Right hindlimb (tissue), 1 donor: ENCODE results near the gene RBBP8NL.

ENCODE experiments used
- DNase-seq: peaks from one replicate; pipeline ENCODE4 v3.0.0-alpha.2; 2018

The RBBP8NL gene, protein sequence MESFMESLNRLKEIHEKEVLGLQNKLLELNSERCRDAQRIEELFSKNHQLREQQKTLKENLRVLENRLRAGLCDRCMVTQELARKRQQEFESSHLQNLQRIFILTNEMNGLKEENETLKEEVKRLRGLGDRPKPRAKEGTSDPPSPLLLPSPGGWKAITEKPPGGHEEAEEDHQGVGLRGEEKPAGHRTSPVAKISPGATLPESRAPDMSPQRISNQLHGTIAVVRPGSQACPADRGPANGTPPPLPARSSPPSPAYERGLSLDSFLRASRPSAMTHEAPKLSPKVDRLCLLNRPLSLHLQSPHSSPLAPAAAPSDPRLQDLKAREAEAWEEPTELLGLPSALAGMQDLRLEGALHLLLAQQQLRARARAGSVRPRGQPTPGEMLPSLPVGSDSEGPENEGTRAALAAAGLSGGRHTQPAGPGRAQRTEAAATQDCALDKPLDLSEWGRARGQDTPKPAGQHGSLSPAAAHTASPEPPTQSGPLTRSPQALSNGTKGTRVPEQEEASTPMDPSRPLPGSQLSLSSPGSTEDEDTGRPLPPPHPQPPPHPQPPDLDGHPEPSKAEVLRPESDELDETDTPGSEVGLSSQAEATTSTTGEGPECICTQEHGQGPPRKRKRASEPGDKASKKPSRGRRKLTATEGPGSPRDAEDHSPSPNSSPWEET

DNA sequence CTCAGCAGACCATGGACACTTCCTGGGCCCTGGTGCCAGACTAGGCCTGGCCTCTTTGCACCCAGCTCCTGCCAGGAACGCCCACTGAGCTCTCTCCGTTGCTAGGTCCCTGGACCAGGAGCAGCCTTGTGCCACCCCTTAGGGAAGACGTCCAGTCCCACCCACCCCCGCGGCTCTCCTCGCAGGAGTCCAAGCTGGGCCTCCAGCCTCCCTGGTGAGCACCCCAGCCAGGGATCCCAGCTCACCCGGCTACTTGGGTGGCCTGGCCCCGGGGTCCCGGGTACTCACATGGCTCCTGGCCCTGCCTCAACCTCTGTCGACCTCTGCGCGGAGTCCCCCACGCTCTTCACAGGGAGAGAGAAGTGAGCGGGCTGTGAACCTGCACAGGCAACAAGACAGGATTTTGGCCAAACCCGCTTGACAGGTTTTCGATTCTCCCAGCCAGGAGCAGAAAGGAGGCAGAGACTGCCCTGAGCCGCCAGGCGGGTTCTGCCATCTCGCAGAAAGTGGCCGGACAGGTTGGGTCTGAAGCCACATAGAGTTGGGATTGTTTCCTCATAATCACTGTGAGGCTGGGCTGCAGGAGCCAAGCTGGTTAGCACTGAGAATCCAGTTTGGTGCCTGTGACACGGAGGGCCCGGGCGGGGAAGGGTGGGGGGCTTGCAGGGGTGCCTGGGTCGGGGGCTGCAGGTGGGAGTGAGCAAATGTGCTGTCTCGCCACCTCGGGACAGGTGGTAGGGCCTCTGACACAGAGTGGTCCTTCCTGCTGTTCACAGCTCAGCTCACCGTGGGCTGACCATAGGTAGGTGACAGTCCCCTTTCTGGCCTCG, at the start of gene RBBP8NL:
TSS of gene RBBP8NL (minus strand) at position 368 of the 830 bp plus-strand sequence. CDS start 7,892 bp downstream, outside the sequence.
- DNase-seq: no peak

DNA sequence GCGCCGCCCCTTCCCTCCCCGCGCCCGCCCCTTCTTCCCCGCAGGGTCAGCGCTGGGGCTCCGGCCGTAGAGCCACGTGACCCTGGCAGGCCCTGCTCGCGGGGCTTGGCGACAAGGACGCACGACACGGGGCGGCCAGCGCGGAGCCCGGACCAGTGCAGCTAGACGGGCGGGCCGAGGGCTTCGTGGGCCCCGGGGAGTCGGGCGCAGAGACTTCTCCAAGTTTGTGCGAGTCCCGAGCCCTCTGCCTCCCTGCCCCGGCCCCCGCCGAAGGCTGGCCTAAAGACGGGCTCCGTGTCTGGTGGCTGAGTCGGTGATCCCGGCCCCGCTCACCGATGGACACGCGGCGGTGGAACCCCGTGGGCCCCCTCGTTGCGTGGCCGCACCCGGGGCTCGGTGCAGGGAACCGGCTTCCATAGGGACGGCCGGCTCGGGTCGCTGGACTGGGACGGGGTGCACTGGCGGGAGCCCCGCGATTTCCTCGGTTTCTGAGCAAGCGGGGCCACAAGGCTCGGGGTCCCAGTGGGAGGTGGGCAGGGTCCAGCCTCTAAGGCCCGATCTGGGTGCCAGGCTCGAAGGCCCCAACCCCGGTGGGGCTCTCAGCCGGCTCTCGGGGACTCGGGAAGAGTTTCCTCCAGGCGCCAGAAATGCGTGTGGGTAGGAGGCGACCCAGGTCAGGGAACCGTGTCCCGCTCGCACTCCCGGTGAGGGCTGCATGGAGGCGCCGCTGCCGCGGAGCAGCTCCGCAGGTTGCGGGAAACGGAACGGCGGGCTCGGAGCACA, 48.9 kb upstream of the RBBP8NL start:
- DNase-seq: no peak

DNA sequence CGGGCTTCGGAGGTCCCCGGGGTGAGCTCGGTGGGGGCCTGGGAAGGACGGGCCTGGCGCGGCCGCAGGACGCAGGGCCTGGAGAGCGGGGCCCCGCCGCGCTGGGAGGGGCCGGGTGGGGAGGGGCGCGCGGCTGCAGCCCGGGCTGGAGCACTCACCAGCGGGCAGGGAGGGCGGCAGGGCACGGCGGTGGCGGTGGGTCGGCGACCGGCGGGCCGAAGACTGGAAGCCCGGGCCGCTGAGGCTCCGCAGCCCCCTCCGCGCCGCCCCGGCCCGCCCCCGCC, 48.4 kb upstream of the RBBP8NL start, which contains the start of gene GATA5:
TSS of gene GATA5 (minus strand) at position 224 of the 284 bp plus-strand sequence. CDS start 474 bp downstream, outside the sequence.
- DNase-seq: no peak

DNA sequence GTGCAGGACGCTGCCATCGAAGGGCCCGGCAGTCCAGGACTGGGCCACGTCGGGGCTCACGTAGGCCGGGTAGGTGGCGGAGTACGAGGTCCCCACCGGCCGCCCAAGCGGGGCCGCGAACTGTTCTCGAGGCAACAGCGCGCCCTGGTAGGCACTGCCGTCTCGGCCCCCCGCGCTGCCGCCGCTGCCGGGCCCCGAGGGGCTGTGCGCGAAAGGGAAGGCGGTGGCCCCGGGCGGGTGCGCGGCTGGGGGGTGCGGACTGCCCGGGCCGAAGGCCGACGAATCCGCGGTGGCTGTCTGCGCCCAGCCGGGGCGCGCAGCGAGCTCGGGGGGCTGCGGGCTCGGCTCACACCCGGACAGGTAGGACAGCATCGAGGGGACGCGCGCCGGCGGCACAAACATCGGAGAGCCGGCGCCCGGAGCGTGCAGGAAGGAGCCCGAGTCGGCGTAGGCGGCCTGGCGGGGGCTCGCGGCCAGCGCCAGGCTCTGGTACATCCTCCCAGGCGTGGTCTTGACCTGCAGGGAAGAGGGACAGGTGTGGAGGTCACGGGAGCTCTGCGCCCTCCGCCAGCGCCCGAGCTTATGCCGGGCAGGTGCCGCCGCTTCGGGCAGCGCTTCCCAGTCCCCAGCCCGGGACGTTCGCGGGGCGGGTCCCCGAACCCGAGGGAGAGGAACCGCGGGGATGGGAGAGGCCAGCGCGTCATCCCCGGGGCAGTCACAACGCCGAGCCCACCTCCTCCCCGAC, 47.9 kb upstream of the RBBP8NL start:
- DNase-seq: no peak

DNA sequence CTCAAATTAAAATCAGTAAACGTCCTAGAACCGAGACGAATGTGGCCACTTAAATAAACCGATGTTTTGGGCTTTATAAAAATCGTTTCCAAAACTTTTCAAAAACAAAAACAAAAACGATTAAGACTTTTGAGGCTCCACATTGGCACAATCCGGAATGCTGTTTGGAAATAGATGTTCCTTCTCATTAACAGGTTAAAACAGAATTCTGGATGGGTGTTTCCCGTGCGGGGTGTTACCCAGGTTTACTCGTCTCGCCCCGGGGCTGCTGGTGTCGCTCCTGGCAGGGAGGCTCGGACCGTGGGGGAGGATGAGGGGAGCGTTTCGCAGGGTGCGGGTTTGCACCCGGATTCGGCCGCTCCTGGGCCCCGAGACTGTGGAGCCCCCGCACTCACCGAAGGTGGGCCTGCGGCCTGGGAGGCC, 47.3 kb upstream of the RBBP8NL start:
- DNase-seq: no peak

DNA sequence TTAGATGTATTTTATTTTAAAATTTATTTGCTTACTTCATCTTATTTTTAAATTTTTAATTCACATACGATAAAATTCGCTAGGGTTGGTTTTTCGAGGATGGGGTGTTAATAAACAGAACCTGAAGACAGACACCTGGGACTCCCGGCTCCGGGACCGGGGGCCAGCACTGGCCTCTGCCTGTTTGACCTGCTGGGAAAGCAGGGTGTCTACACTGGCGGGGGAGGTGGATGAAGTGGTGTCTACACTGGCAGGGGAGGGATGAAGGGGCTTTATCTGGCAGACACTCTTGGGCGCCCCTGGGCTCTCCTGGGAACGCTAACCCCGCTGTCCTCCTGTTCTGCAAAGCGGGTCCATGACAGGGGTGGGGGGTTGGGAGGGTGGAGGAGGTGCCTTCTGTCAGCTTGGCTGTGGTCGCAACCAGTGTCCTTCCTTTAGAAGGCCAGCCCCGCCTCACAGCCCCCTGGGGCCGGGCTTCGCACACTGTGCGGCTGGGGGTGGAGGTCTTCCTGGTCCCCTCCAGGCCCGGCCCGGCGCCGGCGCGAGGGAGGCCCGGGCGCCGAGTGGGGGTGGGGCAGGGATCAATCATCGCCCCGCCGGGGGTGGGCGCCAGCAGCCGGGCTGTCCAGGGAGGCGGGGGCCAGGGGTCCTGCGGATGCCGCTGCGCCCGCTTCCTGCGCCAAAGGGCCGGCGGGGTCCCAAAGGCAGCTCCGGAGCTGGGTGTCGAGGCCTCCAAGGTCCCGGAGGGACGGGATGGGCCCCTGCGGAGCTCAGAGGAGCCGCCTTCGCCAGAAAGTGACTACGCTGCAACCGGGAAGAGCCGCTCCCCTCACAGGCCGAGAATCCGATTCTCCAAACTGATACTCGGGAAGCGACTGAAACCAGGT, 46.6 kb upstream of the RBBP8NL start:
- no peak for DNase-seq

DNA sequence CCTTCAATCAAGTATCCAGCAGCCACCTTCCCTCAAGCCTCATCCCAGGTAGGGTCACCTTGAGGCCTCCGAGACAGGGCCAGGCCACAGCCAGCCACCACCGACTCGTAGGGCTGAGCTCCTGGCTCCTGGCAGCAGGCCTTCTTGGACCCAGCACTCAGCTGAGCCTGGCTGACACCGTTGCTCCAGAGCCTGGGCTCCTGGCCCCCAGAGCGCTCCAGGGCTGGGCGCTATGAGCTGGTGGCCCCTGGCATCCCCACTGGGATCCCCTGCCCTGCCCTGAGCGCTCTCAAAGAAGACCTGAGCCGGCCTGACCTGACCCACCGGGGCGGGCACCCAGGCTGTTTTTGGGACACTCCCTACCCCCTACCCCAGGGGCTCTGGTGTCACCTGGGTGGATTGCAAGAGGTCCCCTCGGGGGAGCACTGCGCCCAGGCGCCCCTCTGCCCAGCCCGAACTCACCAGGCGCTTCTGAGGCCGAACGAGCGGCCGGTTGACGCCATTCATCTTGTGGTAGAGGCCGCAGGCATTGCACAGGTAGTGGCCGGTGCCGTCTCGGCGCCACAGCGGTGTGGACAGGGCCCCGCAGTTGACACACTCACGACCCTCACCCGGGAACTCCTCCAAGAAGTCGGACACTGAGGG, 45.7 kb upstream of the RBBP8NL start:
- DNase-seq: no peak

DNA sequence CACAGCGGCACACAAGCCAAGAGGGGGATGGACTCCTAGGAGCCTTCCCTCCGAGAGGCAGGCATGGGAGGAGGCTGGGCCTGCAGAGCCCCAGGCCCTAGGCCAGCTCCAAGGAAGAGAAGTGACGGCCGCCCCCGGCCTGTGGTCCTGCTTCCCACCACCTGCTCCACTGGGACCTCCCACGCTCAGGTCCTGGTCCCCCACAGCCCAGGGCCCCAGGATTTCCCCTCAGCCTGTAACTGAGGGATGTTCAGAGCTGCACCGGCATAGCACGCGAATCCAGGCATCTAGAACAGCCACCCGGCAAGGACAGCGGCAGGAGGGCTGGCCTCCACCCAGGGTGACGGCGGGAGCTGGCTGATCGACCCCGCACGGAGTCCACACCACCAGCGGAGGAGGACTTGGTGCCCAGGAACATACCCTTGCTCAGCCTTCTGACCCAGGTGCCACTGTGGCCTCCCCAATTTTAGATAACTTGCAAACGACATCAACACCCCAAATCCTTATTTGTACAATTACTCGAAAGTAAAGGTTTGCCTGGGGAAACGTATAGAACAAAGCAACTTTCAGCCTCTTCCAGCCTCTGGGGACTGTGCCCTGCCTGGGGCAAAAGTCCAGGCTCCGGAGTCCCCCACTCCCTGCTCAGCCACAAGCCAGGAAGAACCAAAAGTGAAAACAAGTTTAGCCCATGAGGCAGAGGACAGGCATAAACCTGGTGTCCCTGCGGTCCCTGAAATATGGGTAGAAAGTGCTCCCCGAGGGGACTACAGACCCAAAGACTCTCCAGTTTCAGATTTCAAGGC, 45.0 kb upstream of the RBBP8NL start:
- DNase-seq: no peak

DNA sequence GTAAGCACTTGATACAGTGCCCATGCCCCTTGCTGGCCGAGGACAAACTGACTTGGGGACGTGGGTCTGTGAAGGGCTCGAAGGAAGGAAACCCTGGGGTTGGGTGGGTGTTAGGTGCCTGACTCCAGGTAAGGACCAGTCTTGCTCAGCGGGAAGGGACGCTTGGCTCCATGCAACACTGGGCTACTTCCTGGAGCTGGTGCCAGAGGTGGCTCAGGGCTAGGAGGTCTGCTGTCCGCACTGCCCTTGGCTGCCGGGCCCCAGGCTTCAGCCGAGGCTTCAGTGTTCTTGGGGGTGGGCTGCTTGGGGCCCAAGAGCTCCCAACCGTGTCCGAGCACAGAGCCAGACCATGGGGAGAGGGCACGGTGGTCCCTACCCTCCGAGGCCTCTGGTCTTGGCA, 43.1 kb upstream of the RBBP8NL start:
- no peak for DNase-seq

DNA sequence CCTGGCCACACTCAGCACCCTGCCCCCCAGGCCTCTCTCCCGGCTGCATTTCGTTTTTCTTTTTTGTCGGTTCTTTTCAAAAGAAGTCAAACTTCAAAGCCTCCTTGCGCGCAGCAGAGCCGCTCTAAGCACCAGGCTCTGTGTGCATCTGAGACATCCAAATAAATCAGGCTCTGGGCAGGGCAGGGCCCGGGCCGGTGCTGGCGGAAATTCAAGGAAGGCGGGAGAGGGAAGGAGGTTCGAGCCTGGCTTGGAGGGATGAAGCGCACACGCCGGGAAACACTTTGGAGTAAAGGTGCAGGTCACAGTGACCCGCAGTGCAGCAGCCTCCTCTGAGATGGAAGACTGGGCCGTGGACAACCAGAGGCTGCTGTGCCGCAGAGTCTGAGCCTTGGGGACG, 42.7 kb upstream of the RBBP8NL start:
- DNase-seq: no peak

DNA sequence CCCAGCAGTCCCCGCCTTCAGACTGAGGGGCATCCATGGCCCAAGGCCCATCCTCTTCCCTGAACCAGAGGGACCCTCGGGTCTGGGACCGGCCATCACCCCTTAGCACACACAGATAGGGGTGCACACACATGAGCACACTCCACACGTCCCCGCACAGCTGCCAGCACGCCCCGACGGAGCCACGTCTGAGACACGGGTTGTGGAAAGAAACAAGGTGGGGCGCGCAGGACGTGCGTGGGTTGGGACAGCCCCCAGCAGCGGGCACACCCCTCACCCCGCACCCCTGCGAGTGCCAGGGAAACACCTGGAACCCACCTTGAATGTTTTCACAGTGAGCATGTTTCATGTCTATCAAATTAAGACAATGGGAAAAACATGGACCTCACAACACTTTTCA, 42.0 kb upstream of the RBBP8NL start:
- DNase-seq: no peak

DNA sequence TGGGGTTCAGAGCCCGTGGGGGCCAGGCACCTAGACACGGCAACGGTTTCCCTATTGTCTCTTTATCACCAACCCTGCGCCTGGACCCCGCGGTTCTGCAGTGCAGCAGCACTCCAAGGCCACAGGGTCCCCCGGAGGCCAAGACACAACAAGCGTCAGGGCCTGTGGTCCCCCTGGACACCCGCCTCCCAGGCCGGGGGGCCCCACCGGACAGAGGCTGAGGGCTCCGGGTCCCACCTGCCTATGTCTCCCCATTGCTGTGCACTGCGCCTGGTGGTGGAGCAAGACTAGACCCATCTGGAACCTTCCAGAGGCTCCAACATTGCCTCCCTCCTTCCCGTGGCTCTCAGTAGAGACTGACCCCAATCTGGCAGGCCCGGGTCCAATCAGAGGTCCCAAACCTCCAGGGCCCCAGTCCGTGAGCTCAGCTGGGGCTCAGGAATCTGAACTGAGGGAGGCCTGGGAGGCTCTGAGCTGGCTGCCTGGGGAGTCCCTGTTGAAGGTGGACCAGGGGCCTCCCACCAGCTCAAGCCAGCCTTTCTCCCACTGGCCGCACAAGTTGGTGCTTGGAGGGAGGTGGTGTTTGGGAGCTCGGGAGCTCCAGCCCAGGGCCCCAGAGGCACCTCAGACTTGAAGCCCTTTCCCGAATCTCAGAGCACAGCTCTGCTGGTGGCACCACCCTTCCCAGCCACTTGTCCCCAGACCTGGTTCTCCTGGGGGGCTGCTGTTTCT, 39.6 kb upstream of the RBBP8NL start:
- no peak for DNase-seq

DNA sequence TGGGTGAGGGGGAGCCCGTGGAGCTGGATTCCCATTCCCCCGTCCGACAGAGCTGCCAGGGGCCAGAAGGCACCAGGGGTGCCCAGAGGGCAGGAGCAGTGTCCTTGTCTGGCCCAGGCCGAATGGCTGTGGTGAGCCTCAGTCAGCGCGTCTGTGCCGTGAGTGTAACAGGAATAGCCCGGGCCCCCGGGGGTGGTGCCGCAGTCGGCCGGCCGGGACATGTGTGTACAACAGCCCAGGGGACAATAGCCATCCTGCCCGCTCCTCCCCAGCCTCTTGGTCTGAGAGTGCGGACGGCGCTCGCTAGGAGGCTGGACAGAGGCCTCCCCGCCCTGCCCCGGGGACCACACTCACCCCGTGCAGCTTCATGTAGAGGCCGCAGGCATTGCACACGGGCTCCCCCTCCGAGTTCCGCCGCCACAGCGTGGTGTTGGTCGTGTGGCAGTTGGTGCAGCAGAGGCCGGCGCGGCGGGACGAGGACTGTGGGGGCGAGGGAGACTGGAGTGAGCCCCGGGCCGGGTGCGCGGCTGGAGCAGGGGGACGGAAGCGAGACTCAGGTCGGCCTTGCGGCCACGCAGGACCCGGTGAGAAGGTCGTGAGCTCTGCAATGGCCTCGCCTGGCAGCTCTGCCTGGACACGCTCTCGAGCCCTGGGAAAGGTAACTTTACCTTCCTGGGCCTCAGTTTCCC, 38.9 kb upstream of the RBBP8NL start:
- DNase-seq: no peak

DNA sequence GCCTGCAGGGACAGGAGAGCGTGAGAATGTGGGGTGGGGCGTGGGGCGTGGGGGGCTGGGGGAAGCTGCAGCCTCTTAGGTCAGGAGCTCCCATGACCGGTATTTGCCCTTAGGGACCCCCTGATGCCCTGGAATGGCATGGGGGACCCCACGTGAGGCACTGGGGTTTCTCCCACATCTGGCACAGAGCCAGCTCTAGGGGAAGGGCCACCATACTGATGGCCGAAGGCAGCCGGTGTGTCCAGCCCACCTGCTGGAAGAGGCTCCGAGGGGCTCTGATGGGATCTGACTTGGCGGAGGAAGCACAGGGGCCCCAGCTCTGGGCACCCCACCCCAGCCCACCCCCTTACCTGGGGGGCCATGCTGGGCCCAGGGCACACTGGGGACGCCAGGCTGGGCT, 37.7 kb upstream of the RBBP8NL start:
- DNase-seq: no peak

DNA sequence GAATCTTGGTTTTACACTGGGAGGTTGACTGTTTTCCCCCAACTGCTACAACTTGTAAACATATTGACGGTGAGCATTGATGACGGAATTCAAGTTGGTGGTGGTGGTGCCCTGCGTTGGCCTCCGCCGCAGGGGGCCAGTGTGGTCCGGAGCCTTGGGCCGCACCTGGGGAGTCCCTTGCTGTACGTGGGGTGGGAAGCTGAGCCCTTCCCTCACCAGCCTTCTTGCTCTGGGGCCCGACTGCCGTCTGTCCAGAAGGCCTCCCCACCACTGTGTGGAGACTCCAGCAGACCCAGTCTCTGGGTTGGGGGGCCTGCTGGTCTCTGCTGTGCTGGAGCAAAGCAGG, 37.1 kb upstream of the RBBP8NL start:
- no peak for DNase-seq

DNA sequence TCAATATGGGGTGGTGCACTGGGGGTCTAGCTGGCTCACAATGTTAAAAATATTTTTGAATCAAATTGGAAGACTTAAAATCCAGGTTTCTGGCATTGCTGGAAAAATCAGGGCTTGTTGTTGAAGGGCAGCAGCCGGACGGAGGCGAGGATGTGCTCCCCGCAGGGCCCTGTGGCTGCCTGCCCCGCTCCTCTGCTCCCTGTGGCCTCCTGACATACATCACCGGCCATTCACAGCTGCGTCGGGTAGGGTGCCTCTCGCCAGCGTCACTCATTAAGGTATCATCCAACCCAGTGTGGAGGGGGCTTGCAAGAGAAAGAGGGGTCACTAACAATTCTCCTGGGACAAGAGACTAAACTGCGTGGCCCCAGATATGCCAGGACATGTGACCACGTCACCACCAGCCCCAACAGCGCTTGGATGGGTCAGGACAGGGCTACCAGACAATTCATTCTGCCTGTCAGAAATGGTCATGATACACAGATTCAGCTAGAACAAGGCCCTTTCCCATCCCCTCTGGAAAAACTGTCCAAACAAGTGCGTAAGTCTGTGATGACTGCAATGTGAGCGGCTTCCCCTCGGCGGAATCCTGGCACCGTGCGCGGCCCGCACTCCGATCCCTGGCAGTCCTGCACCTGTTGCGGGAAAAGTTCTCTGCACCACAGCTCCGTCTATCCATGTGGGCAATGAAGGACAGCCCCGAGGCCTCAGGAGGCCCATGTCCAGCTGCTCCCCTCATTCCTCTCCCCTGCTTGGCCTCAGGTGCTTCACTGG, 36.5 kb upstream of the RBBP8NL start:
- DNase-seq: no peak

DNA sequence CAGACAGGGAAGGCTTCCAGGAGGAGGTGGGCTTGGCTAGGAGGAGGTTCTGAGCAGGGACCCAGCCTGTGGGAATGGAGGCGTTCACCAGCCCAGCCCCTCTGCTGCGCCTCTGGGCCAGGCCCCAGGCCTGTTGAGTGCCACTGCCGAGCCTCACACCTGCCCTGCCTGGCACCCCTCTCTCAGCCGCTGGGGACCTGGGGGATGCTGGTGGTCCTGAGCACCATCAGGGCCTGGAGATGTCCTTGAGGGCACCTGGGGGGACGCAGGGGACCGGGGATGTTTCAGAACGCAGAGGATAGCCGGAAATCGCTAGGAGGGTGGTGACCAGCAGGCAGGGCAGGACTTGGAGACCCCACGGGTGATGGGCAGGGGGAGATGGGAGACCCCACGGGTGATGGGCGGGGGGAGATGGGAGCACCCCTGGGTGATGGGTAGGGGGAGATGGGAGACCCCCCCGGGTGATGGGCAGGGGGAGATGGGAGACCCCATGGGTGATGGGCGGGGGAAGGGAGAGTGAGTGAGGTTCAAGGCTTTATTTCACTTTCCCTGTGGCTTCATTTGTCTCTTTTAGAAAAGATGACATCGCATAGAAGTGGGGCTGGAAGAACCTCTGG, 35.7 kb upstream of the RBBP8NL start:
- DNase-seq: no peak
